OCI-M2 (cell line): ENCODE results near the gene DARS2.

Experiments used
- DNase-seq: peaks from one replicate; lab custom pipeline; 2025; ENCODE audit not compliant: unreplicated experiment; lab: John Stamatoyannopoulos, UW

DARS2 gene

GRCh38 chr1:173886746-173887611 lies 62.5 kb downstream of the DARS2 start:
- no peak for DNase-seq

GRCh38 chr1:173887627-173888026 lies 63.2 kb downstream of the DARS2 start:
- DNase-seq: no peak

GRCh38 chr1:173888749-173889148 lies 64.3 kb downstream of the DARS2 start:
- DNase-seq: no peak

DNA sequence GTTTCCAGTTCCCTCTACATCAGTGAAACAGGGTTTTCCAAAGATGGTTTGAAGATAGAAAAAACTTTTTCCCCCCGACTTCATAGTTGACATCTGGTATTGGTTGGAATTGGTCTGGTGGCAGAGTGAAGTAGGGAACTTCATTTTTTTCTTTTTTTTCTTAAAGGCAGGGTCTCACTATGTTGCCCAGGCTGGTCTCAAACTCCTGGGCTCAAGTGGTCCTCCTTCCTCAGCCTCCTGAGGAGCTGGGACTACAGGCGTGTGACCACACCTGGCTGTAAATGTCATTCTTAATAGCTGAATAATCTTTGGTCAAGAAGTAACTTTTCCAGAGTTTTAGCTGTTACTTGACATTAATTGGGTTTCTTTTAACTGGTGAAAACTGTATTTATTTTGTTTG lies 65.4 kb downstream of the DARS2 start:
- no peak for DNase-seq

- DNase-seq: no peak
These were observed 69.1 kb downstream of the DARS2 start for GRCh38 chr1:173893611-173894010.

GRCh38 chr1:173894189-173894588 lies 69.7 kb downstream of the DARS2 start:
- no peak for DNase-seq

GRCh38 chr1:173900427-173900826 lies 76.0 kb downstream of the DARS2 start:
- DNase-seq: no peak

GRCh38 chr1:173900992-173901391 lies 76.5 kb downstream of the DARS2 start:
- no peak for DNase-seq

DNA sequence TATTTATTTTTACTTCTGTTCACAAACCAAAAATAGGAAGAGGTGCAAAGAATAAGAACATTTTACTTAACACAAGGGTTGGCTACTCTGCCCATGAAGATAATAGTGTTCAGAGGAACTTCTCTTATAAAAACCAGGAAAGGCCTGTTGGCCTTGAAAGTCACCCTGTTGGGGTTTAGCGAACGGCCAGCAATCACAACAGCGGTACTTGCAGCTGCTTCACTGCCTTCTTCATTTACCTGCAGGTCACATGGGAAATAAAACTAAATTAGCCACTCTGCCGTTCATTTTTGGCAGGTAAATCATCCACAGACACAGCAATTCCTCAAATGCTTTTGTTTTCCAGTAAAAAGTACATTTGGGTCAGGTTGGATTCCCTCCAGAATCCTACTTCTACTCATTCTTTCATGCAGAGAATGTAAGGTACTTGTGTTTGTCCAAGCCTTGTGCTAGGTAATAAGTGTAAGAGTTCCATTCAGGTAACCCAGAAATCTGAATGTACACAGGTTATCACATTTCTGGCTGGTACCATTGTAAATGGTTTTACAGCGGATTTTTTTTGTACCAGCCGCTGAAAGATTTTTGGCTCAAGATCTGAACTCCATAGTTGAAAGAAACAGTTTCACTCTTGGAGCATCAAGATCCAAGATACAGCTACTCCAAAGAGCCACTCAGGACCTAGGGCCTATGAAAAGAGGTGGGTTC lies 79.5 kb downstream of the DARS2 start:
- no peak for DNase-seq
